ENCODE measurements around the gene TMEM8B.
"Not testable (repeated sequence)": the region's sequence is repeated elsewhere in the genome, so short reads cannot be mapped to it uniquely, and the experiment has no call there.

TMEM8B gene

GRCh38 chr9:35912791-35913400 lies 83.9 kb downstream of the TMEM8B start:
- DNase-seq (ENCODE audit: low spot score in 2 of 2) (no peak), ATAC-seq (no peak)
- no peaks in the 10 kb centered on the region for H3K36me3 Mint-ChIP-seq
- H3K4me1 Mint-ChIP-seq, result peaks cover 22% of the 10 kb centered on the region
- no peak overlapping the region for H3K4me3 Mint-ChIP-seq
- no peaks in the 10 kb centered on the region for H3K9me3 Mint-ChIP-seq
- H3K27ac Mint-ChIP-seq, result no peak overlapping the region

- DNase-seq (ENCODE audit: low spot score in 2 of 2); H3K9me3 Mint-ChIP-seq; ATAC-seq; H3K4me3 Mint-ChIP-seq; H3K36me3 Mint-ChIP-seq; H3K27ac Mint-ChIP-seq: not testable (repeated sequence)
- H3K4me1 Mint-ChIP-seq, result peaks cover 22% of the 10 kb centered on the region
These were observed 84.4 kb downstream of the TMEM8B start for GRCh38 chr9:35913429-35913828.

- DNase-seq (ENCODE audit: low spot score in 2 of 2) (no peak), ATAC-seq (peak; percentile 63)
- Mint-ChIP-seq H3K27ac (no peak overlapping the region), H3K4me1 (peaks cover 17% of the 10 kb centered on the region), H3K4me3 (no peak overlapping the region), H3K9me3 (no peaks in the 10 kb centered on the region), H3K36me3 (no peaks in the 10 kb centered on the region)
These were observed 85.3 kb downstream of the TMEM8B start for GRCh38 chr9:35914301-35914807.
